ENCODE results near the gene DCAF7.

DCAF7 gene

DNA sequence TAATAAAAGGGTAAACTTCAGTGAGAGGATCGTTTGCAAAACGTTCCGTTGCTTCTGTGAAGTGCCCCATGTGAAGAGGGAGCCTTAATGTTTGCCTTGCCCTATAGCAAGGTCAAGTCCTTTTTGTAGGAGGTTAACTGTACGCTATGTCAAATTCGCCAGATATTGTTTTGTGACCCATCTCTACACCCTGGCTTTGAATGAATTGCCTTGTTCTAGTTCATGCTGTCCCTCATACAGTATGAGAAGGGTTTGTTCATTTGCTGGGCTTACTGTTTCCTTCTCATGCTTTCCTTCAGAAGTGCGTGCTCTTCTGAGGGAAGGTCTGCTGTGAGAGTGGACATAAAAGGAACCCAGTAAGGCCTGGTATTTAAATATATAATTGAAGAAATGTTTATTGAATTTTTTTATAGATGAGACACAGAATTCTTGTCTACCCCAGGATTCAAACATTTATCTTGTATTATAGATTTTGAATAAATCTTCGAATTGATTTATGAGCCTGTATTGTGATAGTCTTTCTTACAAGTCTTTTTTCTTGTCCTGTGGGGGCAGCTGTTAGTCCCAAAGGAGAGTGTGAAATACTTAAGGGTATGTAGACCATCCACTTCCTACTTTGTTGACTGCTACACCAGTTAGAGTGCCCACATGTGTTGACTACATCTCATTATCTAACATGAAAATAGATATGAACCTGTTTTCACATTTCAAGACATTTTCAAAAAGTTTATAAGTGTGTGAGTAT, 73.7 kb downstream of the DCAF7 start:
- H3K4me3 ChIP-seq (ENCODE audit: low read depth, low read length): peak overlapping the region; percentile 79
- DNase-seq (ENCODE audit: low read depth): peak; percentile 65
- TF ChIP-seq, protein P1, sequence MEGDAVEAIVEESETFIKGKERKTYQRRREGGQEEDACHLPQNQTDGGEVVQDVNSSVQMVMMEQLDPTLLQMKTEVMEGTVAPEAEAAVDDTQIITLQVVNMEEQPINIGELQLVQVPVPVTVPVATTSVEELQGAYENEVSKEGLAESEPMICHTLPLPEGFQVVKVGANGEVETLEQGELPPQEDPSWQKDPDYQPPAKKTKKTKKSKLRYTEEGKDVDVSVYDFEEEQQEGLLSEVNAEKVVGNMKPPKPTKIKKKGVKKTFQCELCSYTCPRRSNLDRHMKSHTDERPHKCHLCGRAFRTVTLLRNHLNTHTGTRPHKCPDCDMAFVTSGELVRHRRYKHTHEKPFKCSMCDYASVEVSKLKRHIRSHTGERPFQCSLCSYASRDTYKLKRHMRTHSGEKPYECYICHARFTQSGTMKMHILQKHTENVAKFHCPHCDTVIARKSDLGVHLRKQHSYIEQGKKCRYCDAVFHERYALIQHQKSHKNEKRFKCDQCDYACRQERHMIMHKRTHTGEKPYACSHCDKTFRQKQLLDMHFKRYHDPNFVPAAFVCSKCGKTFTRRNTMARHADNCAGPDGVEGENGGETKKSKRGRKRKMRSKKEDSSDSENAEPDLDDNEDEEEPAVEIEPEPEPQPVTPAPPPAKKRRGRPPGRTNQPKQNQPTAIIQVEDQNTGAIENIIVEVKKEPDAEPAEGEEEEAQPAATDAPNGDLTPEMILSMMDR (IDR thresholded peaks at IDR 0.05; ENCODE audit: low read depth, low read length): no peak
- TF ChIP-seq, protein P2, sequence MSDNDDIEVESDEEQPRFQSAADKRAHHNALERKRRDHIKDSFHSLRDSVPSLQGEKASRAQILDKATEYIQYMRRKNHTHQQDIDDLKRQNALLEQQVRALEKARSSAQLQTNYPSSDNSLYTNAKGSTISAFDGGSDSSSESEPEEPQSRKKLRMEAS (IDR thresholded peaks at IDR 0.05; ENCODE audit: low read depth, low read length): no peak
- no peak for TF ChIP-seq MYC (IDR thresholded peaks at IDR 0.05; ENCODE audit: low read depth, low read length)
- no peak for TF ChIP-seq POLR2A (IDR thresholded peaks at IDR 0.05; ENCODE audit: extremely low read depth, insufficient read length)

DNA sequence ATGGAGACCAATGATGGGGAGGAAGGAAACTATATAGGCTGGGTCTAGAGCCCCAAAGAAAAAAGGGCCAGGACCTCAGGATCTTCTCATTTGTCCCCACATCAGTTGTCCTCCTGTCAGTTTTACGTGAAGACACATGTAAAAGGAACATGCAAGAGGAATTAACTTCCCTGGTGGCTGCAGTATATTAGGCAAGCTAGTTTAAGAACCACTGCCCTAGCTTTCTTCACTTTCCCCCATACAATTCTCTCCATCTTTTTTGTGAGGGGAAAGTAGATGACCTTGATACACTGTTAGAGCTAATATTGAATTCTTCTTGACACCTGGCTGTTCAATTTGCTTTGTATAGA, 74.2 kb downstream of the DCAF7 start:
- H3K4me3 ChIP-seq (ENCODE audit: low read depth, low read length): peak overlapping the region; percentile 79
- no peak for TF ChIP-seq POLR2A (IDR thresholded peaks at IDR 0.05; ENCODE audit: extremely low read depth, insufficient read length)
- TF ChIP-seq, protein P2 (IDR thresholded peaks at IDR 0.05; ENCODE audit: low read depth, low read length): peak; percentile 28; the same call in 1 of the 2 replicates
- no peak for TF ChIP-seq MYC (IDR thresholded peaks at IDR 0.05; ENCODE audit: low read depth, low read length)
- peak; percentile 31 for DNase-seq (ENCODE audit: low read depth)

DNA sequence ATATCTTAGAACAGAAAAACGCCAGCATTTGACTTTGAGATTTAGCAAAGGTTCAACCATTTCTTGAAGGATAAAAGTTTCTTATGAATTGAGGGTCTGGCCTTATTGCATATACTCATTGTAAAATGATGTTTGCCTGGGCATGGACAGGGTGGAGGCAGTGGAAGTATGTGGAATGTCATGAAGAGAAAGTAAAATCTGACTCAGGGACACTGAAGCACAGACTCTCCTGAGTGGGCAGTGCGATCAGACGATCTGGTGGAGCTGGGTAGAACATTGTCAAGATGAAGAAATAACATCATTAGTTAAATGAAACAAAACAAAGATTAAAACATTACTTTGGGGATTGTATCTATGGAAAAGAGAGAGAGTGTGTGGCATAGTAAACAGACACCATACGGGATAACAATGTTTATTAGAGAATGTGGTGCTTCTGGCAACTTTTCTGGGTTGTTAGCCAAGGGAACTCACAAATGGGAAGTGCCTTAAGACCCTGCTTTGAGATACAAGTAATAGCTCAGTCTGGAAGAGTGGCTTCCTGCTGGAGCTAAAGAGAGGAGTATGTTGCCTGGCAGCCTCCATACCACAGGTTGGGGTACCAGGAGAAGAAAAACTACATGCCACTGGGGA, 76.4 kb downstream of the DCAF7 start:
- TF ChIP-seq, protein P1 (IDR thresholded peaks at IDR 0.05; ENCODE audit: low read depth, low read length): no peak
- no peak for TF ChIP-seq POLR2A (IDR thresholded peaks at IDR 0.05; ENCODE audit: extremely low read depth, insufficient read length)
- no peak for TF ChIP-seq MYC (IDR thresholded peaks at IDR 0.05; ENCODE audit: low read depth, low read length)
- TF ChIP-seq, protein P2 (IDR thresholded peaks at IDR 0.05; ENCODE audit: low read depth, low read length): no peak

DNA sequence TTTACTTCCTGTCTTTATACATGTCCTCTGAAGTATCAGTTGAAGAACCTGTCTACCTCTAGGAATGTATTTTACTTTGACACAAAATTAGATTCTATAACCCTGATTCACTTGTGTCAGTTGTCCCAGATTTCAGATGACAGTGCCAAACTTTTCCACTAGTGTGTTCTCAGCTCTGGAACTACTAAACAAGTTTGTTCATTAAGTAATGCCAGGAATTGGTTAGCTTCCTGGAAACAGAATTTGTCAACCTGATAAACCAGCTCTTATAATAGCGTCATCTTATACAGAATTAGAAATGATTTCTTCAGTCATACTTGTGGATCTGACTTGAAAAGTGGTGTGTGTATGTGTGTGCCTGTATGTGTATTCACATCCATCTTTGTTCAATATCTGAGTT, 79.3 kb downstream of the DCAF7 start:
- H3K4me3 ChIP-seq (ENCODE audit: low read depth, low read length): no peak overlapping the region
- TF ChIP-seq, protein P2 (IDR thresholded peaks at IDR 0.05; ENCODE audit: low read depth, low read length): no peak
- TF ChIP-seq POLR2A (IDR thresholded peaks at IDR 0.05; ENCODE audit: extremely low read depth, insufficient read length) (no peak), MYC (IDR thresholded peaks at IDR 0.05; ENCODE audit: low read depth, low read length) (no peak)
- TF ChIP-seq, protein P1 (IDR thresholded peaks at IDR 0.05; ENCODE audit: low read depth, low read length): no peak
- DNase-seq (ENCODE audit: low read depth): no peak

More for the DNA sequence above, 76.4 kb downstream of the DCAF7 start:
- DNase-seq (ENCODE audit: low read depth): peak; percentile 22
- H3K4me3 ChIP-seq (ENCODE audit: low read depth, low read length): no peak overlapping the region

DNA sequence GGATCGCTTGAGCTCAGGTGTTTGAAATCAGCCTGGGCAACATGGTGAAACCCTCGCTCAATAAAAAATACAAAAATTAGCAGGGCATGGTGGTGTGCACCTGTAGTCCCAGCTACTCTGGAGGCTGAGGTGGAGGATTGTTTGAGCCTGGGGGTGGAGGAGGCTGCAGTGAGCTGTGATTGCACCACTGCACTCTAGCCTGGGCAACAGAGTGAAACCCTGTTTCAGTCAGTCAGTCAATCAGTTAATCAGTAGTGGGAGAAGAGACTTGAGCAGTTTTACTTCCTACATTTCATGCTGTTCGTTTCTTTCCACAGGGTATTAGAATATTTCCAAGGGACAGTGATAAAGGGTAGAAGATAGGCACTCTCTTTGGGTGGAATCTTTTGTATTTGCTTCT, 80.8 kb downstream of the DCAF7 start:
- TF ChIP-seq POLR2A (IDR thresholded peaks at IDR 0.05; ENCODE audit: extremely low read depth, insufficient read length) (no peak), MYC (IDR thresholded peaks at IDR 0.05; ENCODE audit: low read depth, low read length) (no peak)
- TF ChIP-seq, protein P2 (IDR thresholded peaks at IDR 0.05; ENCODE audit: low read depth, low read length): no peak
- TF ChIP-seq, protein P1 (IDR thresholded peaks at IDR 0.05; ENCODE audit: low read depth, low read length): no peak
- DNase-seq (ENCODE audit: low read depth): no peak
- H3K4me3 ChIP-seq (ENCODE audit: low read depth, low read length): no peak overlapping the region

DNA sequence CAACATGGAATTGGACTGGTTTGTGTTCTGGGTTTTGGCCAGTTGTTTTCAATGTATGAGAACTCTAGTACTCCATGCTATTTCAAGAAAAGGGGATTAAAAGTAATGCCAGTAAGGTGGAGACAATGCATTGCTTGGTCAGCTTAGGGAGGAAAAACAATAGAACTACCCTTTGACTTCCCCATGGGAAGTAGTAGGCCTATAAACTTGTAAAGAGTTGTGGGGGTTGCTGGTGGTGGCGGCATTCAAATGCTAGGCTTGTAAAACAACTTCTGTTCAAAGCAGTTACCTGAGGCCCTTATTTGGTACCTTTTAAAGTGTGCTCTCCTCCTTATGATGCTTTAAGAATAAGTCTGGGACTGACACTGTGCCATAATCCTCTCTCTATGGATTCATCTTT, 81.3 kb downstream of the DCAF7 start:
- H3K4me3 ChIP-seq (ENCODE audit: low read depth, low read length): no peak overlapping the region
- DNase-seq (ENCODE audit: low read depth): peak; percentile 9
- TF ChIP-seq MYC (IDR thresholded peaks at IDR 0.05; ENCODE audit: low read depth, low read length): no peak
- TF ChIP-seq, protein P2 (IDR thresholded peaks at IDR 0.05; ENCODE audit: low read depth, low read length): no peak
